GM18520 (cell line): ENCODE data around the gene PIAS4.

Experiments
- ATAC-seq: cut with Tn5 transposase; IDR thresholded peaks from one replicate; pipeline ENCODE4 v1.9.1; 2021; ENCODE audit not compliant: unreplicated experiment

PIAS4 gene

GRCh38 chr19:4058693-4059452 lies 51.3 kb downstream of the PIAS4 start:
- ATAC-seq: no peak

- ATAC-seq: no peak
These were observed 51.9 kb downstream of the PIAS4 start for GRCh38 chr19:4059453-4059871.

- ATAC-seq: peak; percentile 31
These were observed 52.5 kb downstream of the PIAS4 start for GRCh38 chr19:4059891-4060620.

- no peak for ATAC-seq
These were observed 53.2 kb downstream of the PIAS4 start for GRCh38 chr19:4060621-4061177.

GRCh38 chr19:4061178-4061682 lies 53.7 kb downstream of the PIAS4 start:
- ATAC-seq: no peak

- no peak for ATAC-seq
These were observed 54.3 kb downstream of the PIAS4 start for GRCh38 chr19:4061683-4062418.

- ATAC-seq: no peak
These were observed 55.2 kb downstream of the PIAS4 start for GRCh38 chr19:4062419-4063368.

GRCh38 chr19:4063369-4064148 lies 56.0 kb downstream of the PIAS4 start:
- no peak for ATAC-seq

- no peak for ATAC-seq
These were observed 56.6 kb downstream of the PIAS4 start for GRCh38 chr19:4064149-4064495.

- no peak for ATAC-seq
These were observed 57.1 kb downstream of the PIAS4 start for GRCh38 chr19:4064496-4065260.

GRCh38 chr19:4065430-4066175 lies 58.1 kb downstream of the PIAS4 start:
- peak; percentile 71 for ATAC-seq

- no peak for ATAC-seq
These were observed 58.7 kb downstream of the PIAS4 start for GRCh38 chr19:4066176-4066606.

GRCh38 chr19:4066682-4067395 lies 59.3 kb downstream of the PIAS4 start, which contains the start of gene ZBTB7A:
ZBTB7A (minus strand) TSS chr19:4066899; CDS start chr19:4055232, 11,667 bp downstream.
- ATAC-seq: no peak

- ATAC-seq: no peak
These were observed 60.0 kb downstream of the PIAS4 start for GRCh38 chr19:4067396-4068046.

GRCh38 chr19:4068047-4068966 lies 60.8 kb downstream of the PIAS4 start:
- no peak for ATAC-seq
